ENCODE data around the gene MPDZ. TPM values are rescaled to one million over a fixed set of nuclear protein-coding genes. Genes with fewer than 3 reads are reported as not detected.

MPDZ gene
- total and polyA plus RNA-seq, 2 of the 13 experiments (the other 11 are each of a cell fraction or from before 2014, with no cell fraction given): 12.4 to 14.7 TPM

- Histone ChIP-seq H3K27me3 (ENCODE audit: control insufficient read depth in 1 of 2, insufficient read depth in 2 of 2, low read length in 2 of 2) (no peaks in the 10 kb centered on the region), H3K9ac (ENCODE audit: insufficient read depth, low read depth, low read length) (no peak overlapping the region), H3K9me3 (ENCODE audit: low read length) (no peaks in the 10 kb centered on the region), H3K79me2 (ENCODE audit: insufficient read depth, low read length) (no peaks in the 10 kb centered on the region), H2AFZ (ENCODE audit: low read length) (no peak overlapping the region), H3K4me1 (ENCODE audit: insufficient read depth, low read length) (no peaks in the 10 kb centered on the region), H3K27ac (ENCODE audit: extremely low read length, insufficient read depth, low read length) (no peak overlapping the region), H4K20me1 (ENCODE audit: insufficient read depth, low read length) (no peaks in the 10 kb centered on the region), H3K4me2 (ENCODE audit: low read depth, low read length) (no peak overlapping the region), H3K4me3 (replicated peaks in 1 of 3; ENCODE audit: insufficient read depth in 1 of 3, low read depth in 2 of 3, low read length in 3 of 3) (no peak overlapping the region), H3K36me3 (replicated peaks in 1 of 2; ENCODE audit: control insufficient read depth in 1 of 2, insufficient read depth in 2 of 2, low read length in 2 of 2) (0 out of 5 replicates have a peak, but pooled peaks cover 0 to 3% of the 10 kb centered on the region in 2 experiments)
- BruUV-seq (replicated peaks): no TSS peak
- POLR2A ChIA-PET: no interaction called here
- intact Hi-C loops (cut with micrococcal nuclease; ENCODE audit: unreplicated experiment): no loop called here
- in situ Hi-C loops (cut with HindIII; ENCODE audit: extremely low pct_ligation_motif_present, low pct_unique_long_range_greater_than_20kb): no loop called here
- DNase-seq (ENCODE audit: low spot score) (no peak), FAIRE-seq (no peak), ATAC-seq (no peak)
- CTCF ChIA-PET (ENCODE audit: low intra/inter-chr PET ratio, low total read pairs): no interaction called here
- TF ChIP-seq ARNTL (CRISPR knock-in tag; IDR thresholded peaks at IDR 0.05): no peak
- no peak for TF ChIP-seq ZNF331 (CRISPR knock-in tag; IDR thresholded peaks at IDR 0.05)
- no peak for TF ChIP-seq ZNF30 (CRISPR knock-in tag; IDR thresholded peaks at IDR 0.05)
- TF ChIP-seq ZNF7 (CRISPR knock-in tag; IDR thresholded peaks at IDR 0.05): no peak
- no peak for TF ChIP-seq NCOR1 (IDR thresholded peaks at IDR 0.05; ENCODE audit: borderline replicate concordance, low read length)
- no peak for TF ChIP-seq ZNF564 (CRISPR knock-in tag; IDR thresholded peaks at IDR 0.05)
- no peak for TF ChIP-seq ARID4A (CRISPR knock-in tag; IDR thresholded peaks at IDR 0.05; ENCODE audit: borderline replicate concordance)
- TF ChIP-seq ZNF18 (CRISPR knock-in tag; IDR thresholded peaks at IDR 0.05; ENCODE audit: insufficient replicate concordance): no peak
- no peak for TF ChIP-seq ZNF639 (CRISPR knock-in tag; conservative IDR thresholded peaks at IDR 0.05)
- no peak for TF ChIP-seq KMT2B (CRISPR knock-in tag; IDR thresholded peaks at IDR 0.05)
- no peak for TF ChIP-seq MBNL3 (CRISPR knock-in tag; conservative IDR thresholded peaks at IDR 0.05)
- no peak for TF ChIP-seq ZNF292 (CRISPR knock-in tag; IDR thresholded peaks at IDR 0.05; ENCODE audit: borderline replicate concordance, low read depth)
- no peak for TF ChIP-seq ZNF766 (CRISPR knock-in tag; IDR thresholded peaks at IDR 0.05; ENCODE audit: borderline replicate concordance)
- no peak for TF ChIP-seq ZNF160 (CRISPR knock-in tag; IDR thresholded peaks at IDR 0.05)
- no peak for TF ChIP-seq ESRRA (CRISPR knock-in tag; IDR thresholded peaks at IDR 0.05; ENCODE audit: low read depth)
These were observed 130.0 kb downstream of the MPDZ start for GRCh38 chr9:13149454-13149853.
